GM20431 (cell line): ENCODE measurements around the gene IKBKE.

Experiments
- in situ Hi-C: fragments of 300-500 bp; cut with MseI, MboI; formaldehyde crosslinking; loops from one replicate; pipeline ENCODE4 v1.15.0; 2020; ENCODE audit warnings: low sequenced_read_pairs; ENCODE audit not compliant: unreplicated experiment

The IKBKE gene

DNA sequence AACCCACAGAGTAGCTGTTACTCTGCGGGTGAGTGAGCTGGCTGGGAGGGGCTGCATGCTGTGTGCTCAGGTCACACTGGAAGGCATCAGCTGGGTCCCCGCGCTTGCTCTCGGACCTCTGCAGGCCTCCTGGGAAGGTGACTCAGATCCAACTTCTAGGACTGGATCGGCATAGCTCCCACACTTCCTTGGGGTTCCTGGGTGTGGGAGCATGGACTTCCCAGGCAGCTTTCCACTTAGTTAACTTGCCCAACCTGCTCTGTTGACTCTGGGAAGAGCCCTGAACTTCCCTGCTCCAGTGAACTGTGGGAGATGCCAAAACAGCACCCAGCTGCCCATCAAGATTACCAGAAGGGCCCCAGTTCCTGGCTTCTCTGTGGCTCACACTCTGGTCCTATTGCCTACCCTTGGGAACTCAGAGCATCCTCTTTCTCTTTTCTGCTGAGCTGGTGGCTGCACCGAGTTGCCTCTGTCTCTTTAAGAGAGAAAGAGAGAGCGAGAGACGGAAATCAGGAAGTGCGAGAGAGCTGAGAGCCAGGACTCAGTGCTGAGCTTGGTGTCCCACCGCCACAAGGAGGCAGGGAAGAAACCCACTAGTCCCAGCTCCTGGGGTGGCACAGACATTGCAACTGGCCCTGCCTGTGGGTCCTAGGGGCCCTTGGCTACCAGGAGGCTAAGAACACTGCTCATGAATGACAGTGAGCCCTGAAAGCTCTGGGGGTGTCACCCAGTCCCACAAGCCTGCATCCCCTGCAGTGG lies at the start of gene IKBKE:
TSS of gene IKBKE (plus strand) at position 544 of the 759 bp plus-strand sequence. CDS start 2,752 bp downstream, outside the sequence.
- in situ Hi-C loops = no loop called here

DNA sequence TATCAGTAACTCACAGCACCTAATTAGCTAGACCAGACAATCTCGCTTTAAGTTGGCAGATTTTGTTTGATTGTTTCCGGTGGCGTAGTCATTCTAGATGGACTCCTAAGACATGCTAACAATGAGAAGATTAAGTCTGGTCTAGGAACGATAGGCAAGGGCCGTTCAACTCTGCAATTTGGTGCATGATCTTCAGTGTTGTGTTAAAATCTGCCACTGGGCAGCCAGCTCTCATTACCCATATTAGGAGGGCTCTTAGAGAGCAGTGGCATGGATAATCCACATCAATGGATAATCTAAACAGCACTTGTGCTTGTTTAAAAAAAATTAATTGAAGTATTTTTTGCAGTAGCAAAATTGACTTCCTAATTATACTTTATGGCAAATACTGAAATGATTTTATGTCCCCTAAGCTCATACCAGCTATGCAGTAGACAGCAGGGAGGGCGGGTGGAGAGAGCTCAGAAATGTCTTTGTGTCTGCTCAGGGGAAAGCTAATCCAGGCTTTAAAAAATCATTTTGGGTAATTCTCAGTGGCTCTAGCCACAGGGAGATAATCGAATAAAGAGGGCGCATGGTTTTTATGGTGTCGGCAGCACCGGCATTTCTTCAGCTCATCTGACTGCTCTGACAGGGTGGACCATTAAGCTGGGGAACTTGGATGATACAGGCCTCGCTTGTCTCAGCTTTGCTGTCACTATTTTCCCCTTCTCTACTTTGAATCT lies 48.5 kb upstream of the IKBKE start:
- in situ Hi-C loops = no loop called here

DNA sequence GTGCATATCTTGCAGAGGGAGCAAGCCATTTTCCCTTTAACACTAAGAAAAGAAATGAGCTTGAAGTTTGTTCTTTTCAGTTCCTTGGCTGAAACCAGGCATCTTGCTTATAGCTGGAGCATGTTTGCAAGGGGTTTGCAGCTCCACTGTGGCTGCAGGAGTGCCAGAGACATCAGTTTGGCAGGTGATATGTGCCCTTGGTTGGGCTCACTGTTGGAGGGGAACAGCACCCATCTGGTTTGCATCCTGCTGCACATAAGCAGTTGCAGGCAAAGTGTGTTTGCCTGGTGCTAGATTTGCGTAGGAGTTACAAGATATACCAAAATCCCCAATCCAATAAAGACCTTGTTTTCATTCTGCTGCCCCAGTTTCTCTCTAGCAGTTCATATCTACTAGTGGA lies 47.8 kb upstream of the IKBKE start:
- in situ Hi-C loops = no loop called here

DNA sequence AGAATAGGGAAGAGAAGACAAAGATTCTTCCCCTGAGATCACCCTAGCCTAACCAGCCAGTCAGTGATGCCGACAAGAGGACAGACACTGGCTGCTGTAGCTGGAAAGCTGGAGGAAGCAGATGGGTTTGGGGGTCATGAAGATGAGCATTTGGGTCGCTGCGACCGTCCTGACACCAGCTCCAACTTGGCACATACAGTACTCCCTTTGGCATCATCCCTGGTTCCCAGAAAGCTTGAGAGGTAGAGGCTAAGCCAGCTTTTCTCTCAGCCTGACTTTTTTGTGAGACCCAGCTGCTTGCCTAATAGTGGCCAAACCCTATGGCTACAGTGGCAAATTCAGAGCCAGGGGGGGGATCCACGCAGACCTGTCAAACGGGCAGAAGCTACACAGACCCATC lies 43.0 kb upstream of the IKBKE start:
- in situ Hi-C loops = loop anchor here (25.0 kb wide), 1 partner anchor 290 kb away; no protein-coding TSS in a partner anchor

DNA sequence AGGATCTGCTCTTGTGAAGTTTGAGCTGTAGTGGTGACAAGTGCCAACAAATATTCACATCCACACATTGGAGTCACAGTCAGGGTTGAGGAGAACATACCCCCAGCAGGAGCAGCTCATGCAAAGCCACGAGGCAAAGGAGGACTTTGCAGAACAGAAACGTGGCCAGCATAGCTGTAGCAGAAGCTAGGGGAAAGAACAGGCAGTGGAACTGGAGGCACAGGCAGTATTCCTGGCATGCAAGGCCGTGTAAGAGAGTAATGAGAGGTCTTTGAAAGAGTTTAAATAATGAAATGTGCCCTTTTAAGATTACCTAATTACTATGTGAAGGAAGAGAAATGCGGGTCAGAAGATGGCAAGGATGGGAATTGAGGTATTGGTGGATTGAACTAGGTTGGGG lies 40.9 kb upstream of the IKBKE start:
- in situ Hi-C loops = loop anchor here (25.0 kb wide), 1 partner anchor 292 kb away; no protein-coding TSS in a partner anchor

DNA sequence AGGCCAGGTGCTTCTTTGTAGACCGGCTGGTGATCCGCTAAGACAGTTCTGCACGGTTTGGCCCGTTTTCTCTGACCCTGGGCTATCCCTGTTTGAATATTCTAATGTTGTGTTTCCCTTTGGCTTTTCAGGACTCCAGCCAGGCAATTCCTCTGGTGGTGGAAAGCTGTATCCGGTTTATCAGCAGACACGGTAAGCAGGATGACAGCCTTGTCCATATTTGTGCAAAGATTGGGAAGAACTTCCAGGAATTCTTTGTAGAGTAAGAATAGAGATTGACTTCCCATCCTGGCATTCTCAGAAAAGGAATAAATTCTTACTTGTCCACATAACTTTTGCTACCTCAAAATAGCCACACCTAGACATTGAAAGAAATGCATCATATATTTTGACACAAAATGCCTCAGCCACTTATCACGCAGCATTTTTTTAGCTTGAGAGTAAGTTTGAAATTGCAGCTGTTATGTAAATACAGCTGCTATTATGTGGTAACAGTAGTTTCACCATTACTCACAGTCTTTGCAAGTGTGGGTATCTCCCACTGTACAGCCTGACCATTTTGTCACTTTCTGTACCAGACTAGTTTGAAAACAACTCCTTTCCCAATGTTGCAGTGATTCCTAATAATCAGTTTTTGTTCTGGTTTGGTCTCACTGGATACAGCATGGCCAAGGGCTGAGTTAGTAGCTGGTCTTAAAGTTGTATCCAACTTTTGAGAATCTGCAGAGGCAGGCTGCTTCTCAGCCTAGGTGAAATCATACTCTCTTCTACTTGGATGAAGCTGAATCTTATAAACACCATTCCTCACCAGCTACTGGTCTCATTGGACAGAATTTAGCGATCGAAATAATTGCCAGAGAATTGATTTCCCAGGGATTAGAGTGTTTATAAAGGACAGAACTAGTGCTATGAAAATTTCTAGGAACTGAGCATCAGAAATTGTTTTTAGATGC lies 40.0 kb upstream of the IKBKE start:
- in situ Hi-C loops = loop anchor here (25.0 kb wide), 1 partner anchor 293 kb away; no protein-coding TSS in a partner anchor

DNA sequence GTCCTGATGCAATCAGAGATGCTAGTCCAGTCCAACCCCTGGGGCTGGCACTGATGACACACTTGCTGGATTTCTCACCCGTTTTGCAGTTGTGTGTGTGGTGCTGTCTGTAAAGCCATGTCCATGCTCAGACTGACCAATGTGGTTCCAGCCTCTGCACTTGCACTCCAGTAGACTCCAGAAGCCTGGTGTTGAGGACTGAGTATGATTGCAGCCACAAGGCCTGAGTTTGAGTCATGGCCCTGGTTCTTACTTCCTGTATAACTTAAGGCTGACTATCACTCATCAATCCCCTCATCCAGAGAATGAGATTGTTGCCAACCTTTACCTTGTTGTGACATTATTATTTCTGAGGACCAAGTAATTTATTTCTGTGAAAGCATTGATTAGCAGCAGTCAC lies 34.8 kb upstream of the IKBKE start:
- in situ Hi-C loops = loop anchor here (25.0 kb wide), 1 partner anchor 298 kb away; no protein-coding TSS in a partner anchor

DNA sequence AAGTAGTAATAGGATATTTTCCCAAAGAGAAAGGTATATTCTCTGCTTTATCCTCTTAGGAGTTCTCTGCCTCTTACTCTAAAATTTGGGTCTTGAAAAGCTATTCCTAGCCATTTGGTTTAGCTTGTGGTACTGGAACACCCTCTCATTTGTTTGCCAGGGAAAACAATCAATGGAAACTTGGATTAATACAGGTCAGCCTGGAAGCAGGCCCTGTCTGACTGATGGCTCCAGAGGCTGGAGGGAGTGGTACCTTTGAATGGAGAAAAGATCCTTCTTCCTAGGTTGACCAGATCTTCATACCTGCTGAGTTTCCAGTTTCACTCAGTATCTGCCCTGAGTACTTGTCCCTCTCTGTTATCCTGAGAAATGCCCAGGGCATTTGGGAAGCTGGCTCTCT lies 31.7 kb upstream of the IKBKE start:
- in situ Hi-C loops = loop anchor here (25.0 kb wide), 1 partner anchor 301 kb away; no protein-coding TSS in a partner anchor

DNA sequence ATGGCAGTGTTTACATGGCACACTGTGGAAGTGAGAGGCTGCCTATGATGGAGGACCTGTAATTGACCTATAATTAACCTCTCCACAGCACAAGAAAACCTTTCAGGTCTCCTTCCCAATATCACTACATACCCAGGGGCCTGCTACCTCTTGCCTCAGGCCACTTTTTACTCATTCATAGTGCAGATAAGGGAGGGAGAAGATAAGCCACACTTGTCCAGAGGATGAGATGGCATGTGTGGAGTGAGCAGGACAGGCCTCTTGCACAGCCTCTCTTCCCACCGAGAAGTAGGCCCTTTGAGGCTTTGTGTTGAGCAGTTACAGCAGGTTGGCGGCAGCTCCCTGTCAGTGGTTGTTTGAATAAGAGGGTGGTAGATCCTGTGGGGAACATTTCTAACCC lies 31.1 kb upstream of the IKBKE start:
- in situ Hi-C loops = loop anchor here (25.0 kb wide), 1 partner anchor 302 kb away; no protein-coding TSS in a partner anchor

DNA sequence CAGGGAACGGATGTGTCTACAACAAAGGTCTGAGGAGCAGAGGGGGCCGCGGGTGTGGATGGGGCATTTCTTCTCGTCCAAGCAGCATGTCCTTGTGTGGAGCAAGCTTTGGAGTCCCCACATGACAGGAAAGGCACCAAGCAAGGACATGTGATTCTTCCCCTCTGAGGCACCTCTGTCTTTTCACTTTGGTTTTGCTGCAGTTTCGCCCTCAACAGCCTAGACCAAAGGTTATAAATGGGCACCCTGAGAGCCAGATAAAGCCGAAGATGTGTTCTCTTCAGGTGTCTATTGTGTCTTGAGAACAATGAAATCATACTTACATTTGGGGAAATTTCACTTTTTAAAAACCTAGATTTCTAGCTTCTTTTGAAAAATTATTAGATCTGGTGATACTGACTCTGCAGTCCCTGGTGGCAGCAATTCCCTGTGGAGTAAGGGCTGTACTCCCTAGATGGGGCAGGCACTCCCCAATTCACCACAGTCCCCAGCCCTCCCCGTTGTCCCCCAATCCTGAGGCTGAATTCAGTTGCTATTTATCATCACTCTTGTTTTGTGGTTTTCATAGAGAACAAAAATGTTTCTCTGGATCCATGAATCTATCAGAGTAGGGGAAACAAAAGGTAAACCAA lies 28.8 kb upstream of the IKBKE start:
- in situ Hi-C loops = loop anchor here (25.0 kb wide), 1 partner anchor 304 kb away; no protein-coding TSS in a partner anchor

DNA sequence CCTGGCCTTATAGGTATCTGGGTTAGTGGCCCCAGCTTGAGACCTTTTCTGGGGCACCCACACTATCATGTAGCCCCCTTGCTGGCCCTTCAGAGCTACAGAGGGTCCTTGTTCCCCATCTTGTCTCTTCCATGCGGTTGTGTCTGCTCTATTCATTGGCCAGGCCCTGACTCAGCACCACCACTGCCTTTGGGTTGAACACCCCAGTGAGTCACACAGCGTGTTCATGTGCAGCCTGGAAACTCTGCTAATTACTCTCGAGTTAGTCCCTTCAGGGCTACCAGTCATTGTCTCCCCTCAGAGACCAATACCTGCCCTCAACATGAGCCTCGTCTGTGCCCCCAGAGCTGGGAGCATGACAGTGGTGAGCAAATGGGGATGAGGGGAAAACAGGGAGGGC lies 28.2 kb upstream of the IKBKE start:
- in situ Hi-C loops = loop anchor here (25.0 kb wide), 1 partner anchor 305 kb away; no protein-coding TSS in a partner anchor

DNA sequence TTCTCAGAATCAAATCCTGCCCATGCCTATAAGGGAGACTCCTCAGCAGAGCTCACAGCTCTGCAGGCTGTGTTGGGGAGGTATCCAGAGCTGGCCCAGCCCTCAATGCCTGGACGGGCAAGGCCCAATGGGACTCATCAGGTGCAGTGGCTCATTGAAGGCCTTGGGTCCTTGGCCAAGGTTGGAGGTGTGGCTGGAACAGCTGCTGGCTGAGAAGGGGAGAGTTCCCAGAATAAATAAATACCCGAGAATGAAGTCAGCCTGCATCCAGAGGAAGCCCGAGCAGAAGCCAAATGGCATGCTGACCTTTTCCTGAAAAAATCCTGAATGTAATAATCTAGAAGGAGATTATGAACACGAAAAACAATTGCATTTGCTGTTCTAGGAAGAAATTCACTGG lies 25.2 kb upstream of the IKBKE start:
- in situ Hi-C loops = loop anchor here (25.0 kb wide), 1 partner anchor 308 kb away; no protein-coding TSS in a partner anchor

DNA sequence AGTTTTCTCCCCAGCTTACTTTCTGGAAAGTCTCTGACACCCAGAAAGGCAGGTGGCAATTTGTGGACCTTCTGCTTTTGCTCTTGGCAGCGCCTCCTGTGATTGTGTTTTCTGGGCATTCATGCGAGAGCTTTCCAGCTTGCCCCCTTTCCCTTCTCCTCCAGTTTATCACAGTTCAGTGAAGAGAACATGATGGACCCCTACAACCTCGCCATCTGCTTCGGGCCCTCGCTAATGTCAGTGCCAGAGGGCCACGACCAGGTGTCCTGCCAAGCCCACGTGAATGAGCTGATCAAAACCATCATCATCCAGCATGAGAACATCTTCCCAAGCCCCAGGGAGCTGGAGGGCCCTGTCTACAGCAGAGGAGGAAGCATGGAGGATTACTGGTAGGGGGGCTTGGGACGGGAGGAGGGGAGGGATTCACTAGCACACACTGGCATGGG lies 24.3 kb upstream of the IKBKE start:
- in situ Hi-C loops = loop anchor here (25.0 kb wide), 1 partner anchor 309 kb away; no protein-coding TSS in a partner anchor

DNA sequence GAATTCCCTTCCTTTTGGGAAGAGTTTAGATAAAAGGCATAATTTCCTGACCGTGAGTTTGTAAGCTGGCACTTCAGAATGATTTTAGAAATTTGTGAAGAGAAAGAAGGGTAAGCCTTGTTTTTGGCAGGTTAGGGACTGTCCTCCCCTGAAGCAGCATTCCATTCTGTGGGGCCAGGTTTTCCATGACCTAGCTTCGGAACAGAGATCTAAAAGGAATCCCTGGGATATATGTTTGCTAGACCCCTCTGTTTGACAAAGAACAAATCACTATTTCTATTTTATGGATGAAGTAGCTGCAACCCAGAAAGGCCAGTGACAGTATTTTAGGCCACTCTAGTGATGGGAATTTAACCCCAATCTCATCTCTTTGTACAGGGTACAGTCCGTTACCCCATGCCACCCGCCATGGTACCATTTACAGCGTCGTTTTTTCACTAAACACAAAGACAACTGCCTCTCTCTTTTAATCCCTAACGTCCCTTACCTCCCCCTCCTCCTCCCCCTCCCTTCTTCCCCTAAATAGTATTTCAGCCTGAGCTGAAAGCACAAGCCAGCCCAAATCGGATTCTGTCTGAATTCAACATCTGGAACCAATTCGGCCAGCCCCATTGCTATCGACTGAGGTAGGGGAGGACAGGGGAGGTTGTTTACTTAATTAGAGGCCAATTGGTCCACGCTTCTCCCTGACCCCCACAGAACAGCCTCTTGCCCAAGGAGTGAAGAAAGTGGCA lies 23.4 kb upstream of the IKBKE start:
- in situ Hi-C loops = loop anchor here (25.0 kb wide), 1 partner anchor 310 kb away; no protein-coding TSS in a partner anchor

DNA sequence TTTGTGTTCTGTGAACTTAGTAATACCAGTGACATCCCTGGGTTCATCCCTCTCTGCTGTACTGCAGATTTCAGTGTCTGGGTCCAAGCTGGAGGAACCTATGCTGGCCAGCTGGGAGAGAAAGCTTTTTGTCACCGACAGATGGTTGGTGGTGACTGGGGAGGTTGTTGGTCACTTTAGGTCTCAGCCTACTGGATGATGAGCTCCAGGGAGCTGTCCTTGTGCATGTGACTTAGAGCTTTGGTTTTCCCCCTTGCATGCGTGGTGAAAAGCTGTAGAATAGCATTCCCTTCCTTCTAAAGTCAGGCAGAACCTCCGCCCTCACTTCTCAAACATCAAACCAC lies 22.9 kb upstream of the IKBKE start:
- in situ Hi-C loops = loop anchor here (25.0 kb wide), 1 partner anchor 310 kb away; no protein-coding TSS in a partner anchor

DNA sequence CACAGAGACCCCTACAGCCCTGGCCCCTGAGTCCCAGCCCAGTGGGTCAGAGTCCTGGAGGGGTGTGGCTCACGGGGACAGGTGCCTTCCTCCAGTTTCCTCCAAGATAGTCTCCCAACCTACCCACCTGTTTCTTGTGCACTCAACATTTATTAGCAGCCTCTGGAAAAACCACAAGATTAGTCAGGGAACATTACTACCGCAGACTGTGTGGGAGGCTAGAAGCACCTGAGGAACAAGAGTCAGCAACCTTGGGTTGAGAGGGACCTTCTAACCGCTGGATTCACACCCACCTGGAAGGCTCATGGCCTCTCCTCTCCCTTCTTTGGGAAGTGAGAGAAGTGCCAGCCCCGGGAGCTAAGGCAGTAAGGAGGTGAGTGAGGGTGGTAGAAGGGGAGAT lies 22.5 kb upstream of the IKBKE start:
- in situ Hi-C loops = loop anchor here (25.0 kb wide), 1 partner anchor 310 kb away; no protein-coding TSS in a partner anchor

DNA sequence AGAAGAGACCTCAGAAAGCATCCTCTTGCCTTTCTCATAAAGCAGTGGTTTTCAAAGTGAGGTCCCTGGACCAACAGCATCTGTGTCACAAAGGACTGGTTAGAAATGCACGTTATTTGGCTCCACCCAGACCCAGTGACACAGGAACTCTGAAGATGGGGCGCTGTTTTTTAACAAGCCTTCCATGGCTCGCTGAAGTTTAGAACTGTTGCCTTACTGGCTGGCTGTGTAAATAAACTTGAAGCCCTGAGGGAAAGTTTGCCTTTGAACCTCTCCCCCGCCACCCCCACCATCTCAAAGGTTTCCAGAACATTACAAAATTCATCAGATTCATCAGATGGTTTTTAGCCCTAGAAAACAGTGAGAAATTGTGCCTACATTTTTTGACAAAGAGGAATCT lies 21.8 kb upstream of the IKBKE start:
- in situ Hi-C loops = loop anchor here (25.0 kb wide), 1 partner anchor 311 kb away; no protein-coding TSS in a partner anchor

DNA sequence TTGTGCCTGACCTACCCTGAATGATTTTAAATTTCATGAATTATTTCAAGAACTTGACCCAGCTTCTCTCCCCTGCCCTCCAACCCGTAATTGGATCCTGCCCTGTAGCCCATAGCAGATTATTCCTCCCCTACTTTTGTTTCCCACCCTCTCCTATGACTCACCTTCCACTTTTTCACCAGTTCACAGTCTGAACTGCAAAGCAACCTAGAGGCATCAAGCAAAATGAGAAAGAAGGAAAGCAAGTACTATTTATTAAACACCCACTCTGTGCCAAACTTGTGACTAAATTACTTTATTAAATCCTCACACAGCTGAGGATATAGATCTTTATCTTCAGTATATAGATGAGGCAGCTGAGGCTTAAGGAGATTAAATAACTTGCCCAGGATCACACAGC lies 20.7 kb upstream of the IKBKE start:
- in situ Hi-C loops = loop anchor here (25.0 kb wide), 1 partner anchor 312 kb away; no protein-coding TSS in a partner anchor
